Measurements from ENCODE around the gene SEBOX.

Gene SEBOX

GRCh38 chr17:28364665-28365363, at the start of gene SEBOX:
TSS of gene SEBOX (minus strand) at chr17:28365199. CDS start at chr17:28365151, 48 bp downstream.
- H3K4me3 ChIP-seq (ENCODE audit: low read length) = no peak within 1 kb of the TSS
- no peak for TF ChIP-seq ZNF274 (IDR thresholded peaks at IDR 0.05; ENCODE audit: low read depth, low read length)

DNA sequence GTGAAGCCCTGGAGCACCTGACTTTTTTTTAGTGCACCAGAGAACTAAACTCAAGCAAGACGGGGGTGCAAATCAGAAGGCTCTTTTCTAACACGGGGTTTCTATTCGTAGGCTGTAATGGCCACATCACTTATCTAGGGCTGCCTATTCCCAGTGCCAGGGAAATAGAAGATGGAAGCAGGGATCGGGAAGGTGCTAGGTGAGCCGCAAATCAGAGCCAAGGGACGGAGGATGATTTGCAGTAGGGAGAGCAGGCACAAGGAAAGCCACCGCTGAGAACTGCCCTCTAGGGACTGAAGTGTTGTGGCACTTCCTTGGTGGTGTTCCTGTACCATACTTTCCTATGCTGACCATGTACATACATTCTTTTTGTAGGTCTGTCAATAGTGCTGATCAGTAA, 48.8 kb upstream of the SEBOX start:
- TF ChIP-seq ZNF274 (IDR thresholded peaks at IDR 0.05; ENCODE audit: low read depth, low read length) = no peak
- H3K4me3 ChIP-seq (ENCODE audit: low read length) = no peak overlapping the region

- TF ChIP-seq ZNF274 (IDR thresholded peaks at IDR 0.05; ENCODE audit: low read depth, low read length) = no peak
- no peak overlapping the region for H3K4me3 ChIP-seq (ENCODE audit: low read length)
These were observed 47.1 kb upstream of the SEBOX start for GRCh38 chr17:28412099-28412498.

- no peak overlapping the region for H3K4me3 ChIP-seq (ENCODE audit: low read length)
- TF ChIP-seq ZNF274 (IDR thresholded peaks at IDR 0.05; ENCODE audit: low read depth, low read length) = no peak
These were observed 42.9 kb upstream of the SEBOX start for GRCh38 chr17:28407974-28408306.

- no peak overlapping the region for H3K4me3 ChIP-seq (ENCODE audit: low read length)
- no peak for TF ChIP-seq ZNF274 (IDR thresholded peaks at IDR 0.05; ENCODE audit: low read depth, low read length)
These were observed 42.4 kb upstream of the SEBOX start for GRCh38 chr17:28407130-28407973.

- no peak for TF ChIP-seq ZNF274 (IDR thresholded peaks at IDR 0.05; ENCODE audit: low read depth, low read length)
- H3K4me3 ChIP-seq (ENCODE audit: low read length) = peak overlapping the region; percentile 80
These were observed 41.4 kb upstream of the SEBOX start for GRCh38 chr17:28406473-28406814.

- peak within 1 kb of the TSS; percentile 80 for H3K4me3 ChIP-seq (ENCODE audit: low read length)
- TF ChIP-seq ZNF274 (IDR thresholded peaks at IDR 0.05; ENCODE audit: low read depth, low read length) = no peak
These were observed 40.9 kb upstream of the SEBOX start, which contains the start of gene SLC46A1 for GRCh38 chr17:28405632-28406472. TSS of gene SLC46A1 (minus strand) at chr17:28406212. CDS start at chr17:28406114, 98 bp downstream.

GRCh38 chr17:28404812-28405570, 40.0 kb upstream of the SEBOX start:
- H3K4me3 ChIP-seq (ENCODE audit: low read length) = peak overlapping the region; percentile 80; the same call in 1 of the 2 replicates

DNA sequence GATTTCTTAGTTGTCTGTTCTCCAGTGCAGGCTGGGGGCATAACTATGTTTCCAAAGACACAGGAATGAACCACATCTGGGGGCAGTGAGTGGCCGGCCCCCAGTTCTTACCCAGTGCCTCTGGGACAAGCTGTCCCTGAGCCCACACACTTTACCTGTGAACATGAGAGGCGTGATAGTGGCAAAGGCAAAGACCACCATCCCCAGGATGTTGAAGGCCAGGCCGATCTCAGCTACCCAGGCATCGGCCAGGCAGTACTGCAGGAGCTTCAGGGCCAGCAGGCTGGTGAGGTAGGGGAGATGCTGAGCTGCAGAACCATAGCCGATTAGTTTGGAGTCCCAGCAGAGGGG, 39.4 kb upstream of the SEBOX start:
- no peak for TF ChIP-seq ZNF274 (IDR thresholded peaks at IDR 0.05; ENCODE audit: low read depth, low read length)
- no peak overlapping the region for H3K4me3 ChIP-seq (ENCODE audit: low read length)

More at GRCh38 chr17:28404812-28405570, 40.0 kb upstream of the SEBOX start:
- TF ChIP-seq ZNF274 (IDR thresholded peaks at IDR 0.05; ENCODE audit: low read depth, low read length) = no peak

DNA sequence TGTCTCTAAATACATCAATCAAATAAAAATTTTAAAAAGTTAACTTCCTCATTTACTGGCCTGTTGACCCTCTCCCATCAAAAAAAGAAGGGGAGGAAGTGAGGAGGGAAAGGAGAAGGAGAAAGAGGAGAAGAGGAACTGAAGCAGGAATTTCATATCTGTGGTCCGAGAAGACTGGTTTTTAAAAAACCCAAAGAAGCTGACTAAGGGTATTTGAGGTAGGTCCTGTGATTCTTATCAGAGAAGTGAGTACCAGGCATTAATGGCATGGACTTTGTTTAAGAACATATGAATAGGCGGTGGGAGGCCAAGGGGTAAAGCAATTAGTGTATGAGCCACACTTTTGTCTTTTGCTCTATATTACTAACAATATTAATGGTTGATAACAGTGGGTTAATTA, 39.0 kb upstream of the SEBOX start:
- TF ChIP-seq ZNF274 (IDR thresholded peaks at IDR 0.05; ENCODE audit: low read depth, low read length) = no peak
- no peak overlapping the region for H3K4me3 ChIP-seq (ENCODE audit: low read length)

- H3K4me3 ChIP-seq (ENCODE audit: low read length) = no peak overlapping the region
- TF ChIP-seq ZNF274 (IDR thresholded peaks at IDR 0.05; ENCODE audit: low read depth, low read length) = no peak
These were observed 37.8 kb upstream of the SEBOX start for GRCh38 chr17:28402844-28403243.

DNA sequence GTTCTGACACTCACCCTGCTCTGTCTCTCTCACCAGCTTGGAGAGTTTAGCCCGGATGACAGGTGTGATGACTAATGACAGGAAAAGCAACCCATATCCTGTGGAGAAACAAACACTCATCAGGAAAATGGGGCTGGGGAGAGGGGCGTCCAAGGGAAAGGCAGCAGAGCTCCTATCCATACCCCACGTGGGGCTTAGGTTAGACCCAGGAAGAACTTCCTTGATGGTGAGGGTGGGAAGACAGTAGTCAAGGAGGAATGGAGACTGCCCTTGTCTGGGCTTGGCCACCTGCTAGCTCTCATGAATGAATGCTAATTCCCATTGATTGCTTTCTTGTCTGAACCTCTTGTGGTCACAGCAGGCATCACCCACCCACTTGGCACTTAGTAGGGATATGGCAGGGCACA, 37.2 kb upstream of the SEBOX start:
- no peak for TF ChIP-seq ZNF274 (IDR thresholded peaks at IDR 0.05; ENCODE audit: low read depth, low read length)
- no peak overlapping the region for H3K4me3 ChIP-seq (ENCODE audit: low read length)

DNA sequence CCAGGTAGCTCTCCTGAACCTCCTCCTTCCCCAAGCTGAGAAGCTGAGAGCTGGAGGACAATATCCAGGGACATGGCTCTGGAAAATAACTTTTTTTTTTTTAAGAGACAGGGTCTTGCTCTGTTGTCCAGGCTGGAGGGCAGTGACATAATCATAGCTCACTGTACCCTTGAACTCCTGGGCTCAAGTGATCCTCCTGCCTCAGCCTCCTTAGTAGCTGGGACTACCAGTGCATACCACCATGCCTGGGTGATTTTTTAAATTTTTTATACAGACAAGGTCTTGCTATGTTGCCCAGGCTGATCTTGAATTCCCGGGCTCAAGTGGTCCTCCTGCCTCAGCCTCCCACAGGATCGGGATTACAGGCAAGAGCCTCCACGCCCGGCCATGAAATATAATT, 34.8 kb upstream of the SEBOX start:
- H3K4me3 ChIP-seq (ENCODE audit: low read length) = no peak overlapping the region
- no peak for TF ChIP-seq ZNF274 (IDR thresholded peaks at IDR 0.05; ENCODE audit: low read depth, low read length)

Measured in GM08714 (cell line).